ENCODE results near the gene BANF2. TPM values are rescaled to one million over a fixed set of nuclear protein-coding genes. Genes with fewer than 3 reads are reported as not detected.

BANF2 gene
- total and polyA plus RNA-seq, 2 of the 13 experiments (the other 11 are each of a cell fraction or from before 2014, with no cell fraction given) = 0.35 TPM; not detected in 1

- TF ChIP-seq, protein P1, sequence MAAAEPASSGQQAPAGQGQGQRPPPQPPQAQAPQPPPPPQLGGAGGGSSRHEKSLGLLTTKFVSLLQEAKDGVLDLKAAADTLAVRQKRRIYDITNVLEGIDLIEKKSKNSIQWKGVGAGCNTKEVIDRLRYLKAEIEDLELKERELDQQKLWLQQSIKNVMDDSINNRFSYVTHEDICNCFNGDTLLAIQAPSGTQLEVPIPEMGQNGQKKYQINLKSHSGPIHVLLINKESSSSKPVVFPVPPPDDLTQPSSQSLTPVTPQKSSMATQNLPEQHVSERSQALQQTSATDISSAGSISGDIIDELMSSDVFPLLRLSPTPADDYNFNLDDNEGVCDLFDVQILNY (CRISPR knock-in tag; conservative IDR thresholded peaks at IDR 0.05) = no peak
- no peak for TF ChIP-seq ARNT2 (CRISPR knock-in tag; IDR thresholded peaks at IDR 0.05; ENCODE audit: low read depth)
- TF ChIP-seq ZNF503 (CRISPR knock-in tag; IDR thresholded peaks at IDR 0.05) = 0 out of 2 replicates have a peak, but pooled peaks have one; percentile 69
- TF ChIP-seq RCOR2 (CRISPR knock-in tag; IDR thresholded peaks at IDR 0.05) = peak; percentile 59; the same call in 1 of the 2 replicates
- TF ChIP-seq ZNF282 (IDR thresholded peaks at IDR 0.05; ENCODE audit: partially characterized antibody) = no peak
- TF ChIP-seq HNRNPUL1 (IDR thresholded peaks at IDR 0.05; ENCODE audit: low read depth, low read length) = no peak
- TF ChIP-seq ZNF790 (CRISPR knock-in tag; IDR thresholded peaks at IDR 0.05; ENCODE audit: borderline replicate concordance) = no peak
- no peak for TF ChIP-seq ZNF253 (CRISPR knock-in tag; IDR thresholded peaks at IDR 0.05; ENCODE audit: borderline replicate concordance)
- no peak for TF ChIP-seq ZNF446 (CRISPR knock-in tag; IDR thresholded peaks at IDR 0.05)
- TF ChIP-seq ZNF619 (CRISPR knock-in tag; IDR thresholded peaks at IDR 0.05) = no peak
- no peak for TF ChIP-seq IKZF4 (CRISPR knock-in tag; IDR thresholded peaks at IDR 0.05; ENCODE audit: borderline replicate concordance, low read depth, not compliant biosample characterization)
- TF ChIP-seq, protein P2, sequence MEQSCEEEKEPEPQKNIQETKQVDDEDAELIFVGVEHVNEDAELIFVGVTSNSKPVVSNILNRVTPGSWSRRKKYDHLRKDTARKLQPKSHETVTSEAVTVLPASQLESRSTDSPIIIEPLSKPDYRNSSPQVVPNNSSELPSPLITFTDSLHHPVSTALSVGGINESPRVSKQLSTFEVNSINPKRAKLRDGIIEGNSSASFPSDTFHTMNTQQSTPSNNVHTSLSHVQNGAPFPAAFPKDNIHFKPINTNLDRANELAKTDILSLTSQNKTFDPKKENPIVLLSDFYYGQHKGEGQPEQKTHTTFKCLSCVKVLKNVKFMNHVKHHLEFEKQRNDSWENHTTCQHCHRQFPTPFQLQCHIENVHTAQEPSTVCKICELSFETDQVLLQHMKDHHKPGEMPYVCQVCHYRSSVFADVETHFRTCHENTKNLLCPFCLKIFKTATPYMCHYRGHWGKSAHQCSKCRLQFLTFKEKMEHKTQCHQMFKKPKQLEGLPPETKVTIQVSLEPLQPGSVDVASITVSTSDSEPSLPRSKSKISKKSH (CRISPR knock-in tag; IDR thresholded peaks at IDR 0.05; ENCODE audit: borderline replicate concordance) = 0 out of 2 replicates have a peak, but pooled peaks have one; percentile 24
- peak; percentile 69 for TF ChIP-seq ZNF777 (CRISPR knock-in tag; IDR thresholded peaks at IDR 0.05)
- no peak; the same call in 1 of the 2 replicates for TF ChIP-seq HOXA9 (CRISPR knock-in tag; IDR thresholded peaks at IDR 0.05; ENCODE audit: borderline replicate concordance)
- TF ChIP-seq KMT2A (CRISPR knock-in tag; IDR thresholded peaks at IDR 0.05) = peak; percentile 76; the same call in 1 of the 2 replicates
- no peak for TF ChIP-seq RNF219 (CRISPR knock-in tag; IDR thresholded peaks at IDR 0.05)
- no peak for TF ChIP-seq JDP2 (CRISPR knock-in tag; IDR thresholded peaks at IDR 0.05; ENCODE audit: borderline replicate concordance)
- TF ChIP-seq ZNF572 (CRISPR knock-in tag; IDR thresholded peaks at IDR 0.05) = peak; percentile 89; the same call in 1 of the 2 replicates
- no peak for TF ChIP-seq ZNF230 (CRISPR knock-in tag; IDR thresholded peaks at IDR 0.05)
- TF ChIP-seq NR2F6 (IDR thresholded peaks at IDR 0.05) = peak; percentile 98
- peak; percentile 99 for TF ChIP-seq NR2F6 (CRISPR knock-in tag; IDR thresholded peaks at IDR 0.05)
- no peak for TF ChIP-seq ETS1 (CRISPR knock-in tag; IDR thresholded peaks at IDR 0.05)
Observed at GRCh38 chr20:17679941-17680835, 19.6 kb upstream of the BANF2 start (continued).

All from HepG2 (cell line).